HG02981 (cell line): ENCODE measurements around the gene ANAPC1.
"Not testable (repeated sequence)": the region's sequence is repeated elsewhere in the genome, so short reads cannot be mapped to it uniquely, and the experiment has no call there.

ENCODE experiments used
- ATAC-seq: cut with Tn5 transposase; IDR thresholded peaks from one replicate; pipeline ENCODE4 v1.9.1; 2021; ENCODE audit warnings: mild to moderate bottlenecking, moderate library complexity; ENCODE audit not compliant: unreplicated experiment

The ANAPC1 gene

GRCh38 chr2:111812970-111813622 lies 70.9 kb downstream of the ANAPC1 start:
- ATAC-seq, result not testable (repeated sequence)

- ATAC-seq, result not testable (repeated sequence)
Measured at GRCh38 chr2:111790633-111791032, 93.4 kb downstream of the ANAPC1 start.

GRCh38 chr2:111784081-111784480 lies 99.9 kb downstream of the ANAPC1 start:
- ATAC-seq, result not testable (repeated sequence)

DNA sequence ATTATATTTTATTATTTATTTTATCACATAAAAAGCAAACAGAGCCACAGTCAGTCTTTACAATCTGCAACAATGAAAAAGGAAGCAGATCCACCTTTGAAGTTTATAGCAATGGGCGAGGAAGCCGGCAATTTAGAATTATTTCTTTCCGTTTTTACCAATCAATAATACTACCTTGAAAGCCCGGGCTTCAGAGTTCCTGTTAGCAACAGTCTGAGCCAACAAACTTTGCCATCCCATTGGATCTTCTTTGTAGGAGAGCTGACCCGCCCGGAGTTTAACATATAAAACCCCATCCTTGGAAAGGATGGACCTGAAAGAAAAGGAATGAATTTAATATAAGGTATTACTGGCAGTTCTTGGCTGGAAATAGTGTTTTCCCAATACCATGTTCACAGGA lies 101.8 kb downstream of the ANAPC1 start:
- ATAC-seq, result not testable (repeated sequence)

DNA sequence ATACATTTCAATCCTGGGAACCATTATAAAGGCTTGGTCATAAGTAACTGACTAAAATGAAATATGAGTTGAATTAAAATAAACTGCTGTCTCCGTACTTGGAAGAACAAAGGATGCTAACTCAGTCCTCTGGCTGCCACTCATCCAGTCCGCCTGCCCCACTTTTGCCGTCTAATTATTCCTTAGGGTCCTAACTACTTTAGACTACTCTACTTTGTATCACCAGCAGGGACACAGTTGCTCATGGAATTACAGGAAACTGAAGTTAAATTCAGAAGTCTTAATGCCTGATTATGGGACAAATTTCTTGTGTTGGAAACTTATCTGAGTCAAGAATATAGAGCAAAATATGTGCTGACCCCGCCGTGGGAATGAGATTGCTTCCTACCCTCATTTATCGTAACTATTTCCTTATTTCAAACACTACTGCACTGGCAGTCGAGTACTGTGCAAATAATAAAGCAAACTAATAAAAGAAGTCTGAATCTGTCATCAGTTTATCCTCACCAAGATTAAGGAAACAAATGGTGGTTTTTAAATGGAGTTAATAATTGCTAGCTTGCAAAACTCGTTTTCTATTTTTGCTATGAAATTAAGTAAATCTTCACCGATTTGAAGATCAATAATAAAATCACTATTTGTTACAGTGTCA lies 102.4 kb downstream of the ANAPC1 start:
- ATAC-seq, result not testable (repeated sequence)

DNA sequence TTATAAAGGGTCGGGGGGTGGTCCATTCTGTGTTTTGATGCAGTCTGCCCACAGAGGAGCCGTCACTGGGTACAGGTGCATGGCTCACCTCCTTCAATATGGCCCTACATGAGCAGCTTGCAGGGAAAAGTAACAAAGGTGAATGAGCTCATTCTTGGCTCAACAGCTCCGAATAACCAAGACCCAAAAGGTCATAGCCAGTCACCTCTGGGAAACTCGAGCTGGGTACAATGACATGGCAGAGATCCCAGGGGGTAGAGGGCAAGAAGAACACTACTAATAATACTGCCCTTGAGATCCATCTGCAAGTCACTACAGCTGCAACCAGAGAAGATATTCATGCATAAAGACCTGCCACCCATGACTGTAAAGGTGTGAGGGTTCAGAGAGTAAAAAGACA lies 106.8 kb downstream of the ANAPC1 start:
- ATAC-seq, result not testable (repeated sequence)

DNA sequence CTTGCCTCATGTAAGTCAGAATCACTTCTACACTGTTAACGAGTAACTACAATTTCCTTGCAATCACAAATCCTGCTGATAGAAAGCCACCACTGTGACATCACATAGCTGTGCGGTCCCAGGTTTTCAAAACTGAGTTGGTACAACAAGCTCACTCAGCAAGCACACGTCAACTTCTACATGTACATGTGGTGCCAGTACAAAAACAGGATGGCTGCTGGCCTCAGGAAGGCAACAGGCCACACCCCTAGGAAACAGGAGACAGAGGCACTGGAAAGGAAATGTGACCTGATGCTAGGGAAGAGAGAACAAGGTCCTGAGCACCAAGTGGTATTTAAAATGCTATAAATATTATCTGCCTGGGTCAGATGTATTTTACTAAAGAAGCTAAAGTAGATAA lies 107.7 kb downstream of the ANAPC1 start:
- not testable (repeated sequence) for ATAC-seq

DNA sequence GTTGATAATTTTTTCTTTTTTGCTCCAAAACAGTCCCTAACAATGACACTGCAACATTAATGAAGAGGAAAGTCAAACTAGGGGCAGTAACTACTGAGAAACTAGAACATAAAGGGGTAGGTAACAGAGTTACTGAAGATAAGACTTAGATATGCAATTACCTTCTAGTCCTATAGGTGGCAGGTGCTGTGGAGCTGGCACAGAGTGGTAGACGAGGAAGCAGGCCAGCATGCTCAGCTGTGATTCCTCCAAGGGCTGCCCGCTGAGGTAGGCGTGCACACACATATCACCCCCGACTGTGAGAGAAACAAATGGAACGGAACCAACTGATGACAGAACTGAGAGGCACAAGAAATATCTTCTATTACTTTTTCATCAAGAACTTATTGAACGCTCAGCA lies 111.8 kb downstream of the ANAPC1 start:
- peak; percentile 60 for ATAC-seq

GRCh38 chr2:111770916-111771658 lies 112.9 kb downstream of the ANAPC1 start:
- ATAC-seq, result not testable (repeated sequence)

- not testable (repeated sequence) for ATAC-seq
Measured at GRCh38 chr2:111768266-111769190, 115.5 kb downstream of the ANAPC1 start.

- not testable (repeated sequence) for ATAC-seq
Measured at GRCh38 chr2:111767087-111767486, 116.9 kb downstream of the ANAPC1 start.

GRCh38 chr2:111766295-111766694 lies 117.7 kb downstream of the ANAPC1 start:
- ATAC-seq, result not testable (repeated sequence)

DNA sequence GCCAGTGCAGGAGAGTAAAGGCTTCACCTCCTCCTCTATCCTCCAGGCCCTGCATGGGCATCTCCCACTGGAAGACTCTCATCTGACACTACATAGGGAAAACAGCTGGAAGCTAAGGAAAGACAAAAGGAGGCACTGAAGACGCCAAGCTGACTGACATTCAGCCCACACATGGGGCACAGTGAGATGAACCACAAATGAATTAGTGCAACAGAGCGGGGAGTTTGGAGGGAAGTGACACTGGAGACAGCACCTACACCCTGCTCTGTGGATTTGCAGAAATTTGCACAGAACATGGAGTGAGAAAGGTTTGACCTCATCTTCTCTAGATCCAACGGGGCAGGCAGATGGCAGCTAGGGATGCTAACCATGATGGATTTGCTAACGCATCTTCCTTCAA lies 119.8 kb downstream of the ANAPC1 start:
- not testable (repeated sequence) for ATAC-seq

DNA sequence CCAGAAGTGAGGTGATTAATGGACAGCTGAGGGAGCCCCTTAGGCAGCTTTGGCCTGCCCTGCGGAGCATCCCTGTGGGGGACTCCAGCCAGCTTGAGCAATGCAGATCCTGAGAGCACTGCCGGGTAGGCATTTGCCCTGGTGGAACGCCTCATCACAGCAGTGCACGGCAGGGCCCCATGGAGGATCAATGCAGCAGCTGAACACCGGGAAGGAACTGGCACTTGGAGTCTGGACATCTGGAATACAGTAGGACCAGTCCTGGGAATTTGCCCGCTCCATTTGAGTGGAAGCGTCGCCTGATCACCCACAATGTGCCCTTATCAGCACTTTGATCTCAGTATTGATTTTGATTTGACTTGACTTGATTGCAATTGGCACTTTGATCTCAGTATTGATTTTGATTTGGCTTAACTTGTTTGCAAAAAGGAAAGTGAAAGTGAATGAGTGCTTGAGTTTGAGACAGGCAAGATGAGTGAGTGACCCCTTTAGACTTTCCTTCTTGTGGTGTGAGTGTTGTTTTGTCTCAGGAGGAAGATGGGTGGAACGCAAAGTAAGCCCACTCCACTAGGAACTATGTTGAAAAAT lies 123.2 kb downstream of the ANAPC1 start:
- ATAC-seq, result not testable (repeated sequence)

- not testable (repeated sequence) for ATAC-seq
Measured at GRCh38 chr2:111752533-111752932, 131.5 kb downstream of the ANAPC1 start.

DNA sequence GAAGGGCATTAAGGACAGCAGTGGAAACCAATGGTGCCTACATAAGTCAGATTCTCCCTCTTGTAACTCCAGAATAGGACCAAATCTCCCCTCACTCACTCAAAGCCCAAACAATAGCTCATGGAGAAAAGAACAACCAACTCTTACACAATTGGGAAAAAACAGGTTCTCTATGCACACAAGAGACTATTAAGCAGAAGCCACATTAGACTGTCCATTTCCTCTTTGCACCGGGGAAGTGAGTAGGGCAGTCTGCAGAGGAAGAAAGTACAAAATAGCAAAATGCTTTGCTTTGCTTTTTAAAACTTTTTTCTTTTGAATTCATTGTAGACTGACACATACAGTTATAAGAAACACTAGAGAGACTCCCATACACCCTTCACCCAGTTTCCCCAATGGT lies 133.4 kb downstream of the ANAPC1 start:
- ATAC-seq, result not testable (repeated sequence)

DNA sequence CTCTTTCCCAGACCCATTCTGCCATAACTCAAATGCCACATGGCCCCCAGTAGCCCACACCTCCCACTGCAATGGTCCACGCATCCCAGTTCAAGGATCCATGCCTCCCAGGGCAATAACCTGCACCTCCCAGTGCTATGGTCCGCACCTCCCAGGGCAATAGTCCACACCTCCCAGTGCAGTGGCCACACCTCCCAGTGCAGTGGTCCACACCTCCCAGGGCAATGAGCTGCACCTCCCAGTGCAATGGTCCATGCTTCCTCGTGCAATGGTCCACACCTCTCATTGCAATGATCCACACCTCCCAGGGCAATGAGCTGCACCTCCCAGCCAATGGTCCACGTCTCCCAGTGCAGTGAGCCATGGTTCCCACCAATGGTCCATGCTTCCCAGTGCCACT lies 135.6 kb downstream of the ANAPC1 start:
- not testable (repeated sequence) for ATAC-seq

DNA sequence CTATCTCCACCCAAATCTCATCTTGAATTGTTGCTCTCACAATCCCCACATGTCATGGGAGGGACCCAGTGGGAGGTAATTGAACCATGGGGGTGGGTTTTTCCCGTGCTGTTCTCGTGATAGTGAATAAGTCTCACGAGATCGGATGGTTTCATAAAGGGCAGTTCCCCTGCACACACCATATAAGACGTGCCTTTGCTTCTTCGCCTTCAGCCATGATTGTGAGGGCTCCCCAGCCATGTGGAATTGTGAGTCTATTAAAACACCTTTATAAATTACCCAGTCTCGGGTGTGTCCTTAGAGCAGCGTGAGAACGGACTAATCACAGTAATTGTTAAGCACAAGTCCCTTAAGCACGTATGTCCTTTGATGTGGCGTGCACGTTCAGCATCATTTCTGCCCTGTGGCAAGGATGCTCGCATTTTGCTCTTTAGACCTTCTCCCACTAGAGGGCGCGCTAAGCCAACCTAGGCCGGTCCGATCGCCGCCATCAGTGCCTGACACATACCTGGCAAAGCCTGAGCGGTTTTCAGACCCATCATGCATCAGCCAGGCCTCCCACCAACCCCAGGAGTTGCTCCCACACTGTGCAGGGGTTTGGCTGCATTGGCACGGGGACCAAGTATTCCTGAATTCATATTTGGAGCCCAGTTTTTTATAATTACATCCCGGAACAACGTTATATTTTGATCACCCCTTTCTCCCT lies 136.4 kb downstream of the ANAPC1 start:
- ATAC-seq, result peak; percentile 87

DNA sequence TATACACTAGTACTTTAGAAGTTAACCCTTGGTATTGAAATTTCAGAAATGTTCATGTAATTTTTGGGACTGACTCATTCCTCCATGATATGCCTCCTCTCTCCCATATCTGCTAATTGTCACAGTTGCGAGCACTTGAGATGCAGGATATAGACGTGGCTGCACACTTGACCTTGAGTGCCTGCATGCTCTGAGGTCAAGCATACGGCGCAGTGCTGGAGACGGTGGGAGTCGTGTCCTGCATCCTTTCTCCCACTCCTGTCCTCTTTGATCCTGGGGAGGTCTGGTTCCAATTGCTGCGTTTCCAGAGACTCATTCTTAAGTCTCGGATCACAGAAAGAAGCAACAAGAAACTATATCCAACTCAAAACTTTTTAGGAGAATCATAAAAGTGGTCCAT lies 139.2 kb downstream of the ANAPC1 start:
- ATAC-seq, result not testable (repeated sequence)

DNA sequence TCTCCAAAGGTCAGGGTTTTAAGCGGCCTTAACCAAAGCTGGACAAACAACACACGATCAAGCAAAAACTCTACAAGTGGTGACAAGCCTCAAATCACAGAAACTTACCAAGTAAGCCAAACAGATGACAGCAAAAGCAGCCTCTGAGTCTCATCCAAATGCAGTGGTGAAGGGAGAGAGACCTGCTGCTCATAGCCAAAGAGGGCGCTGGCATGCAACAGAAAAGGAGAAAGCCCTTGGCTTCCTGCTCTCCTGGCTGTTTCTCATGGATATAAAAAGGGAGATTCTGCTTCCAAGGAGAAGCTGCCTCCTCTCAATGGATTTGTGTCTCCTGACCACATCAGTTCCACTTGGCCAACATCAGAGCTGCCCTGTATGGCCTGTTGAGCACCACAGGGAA lies 142.5 kb downstream of the ANAPC1 start:
- ATAC-seq, result not testable (repeated sequence)
